ENCODE measurements around the gene AKNA.

The AKNA gene

GRCh38 chr9:114433720-114434255 lies 46.0 kb upstream of the AKNA start:
- H3K4me2 ChIP-seq (ENCODE audit: low read depth, low read length) = no peak overlapping the region
- H3K9me3 ChIP-seq (replicated peaks; ENCODE audit: insufficient read depth, low read length) = no peaks in the 10 kb centered on the region
- no peak overlapping the region for H3K9ac ChIP-seq (ENCODE audit: low read length)
- no peak for TF ChIP-seq CTCF (IDR thresholded peaks at IDR 0.05; ENCODE audit: low read length)
- TF ChIP-seq EZH2phosphoT487 (IDR thresholded peaks at IDR 0.05; ENCODE audit: low read length) = no peak
- TF ChIP-seq EZH2 (optimal IDR thresholded peaks at IDR 0.05; ENCODE audit: low read depth, low read length) = no peak
- H3F3A ChIP-seq (ENCODE audit: insufficient read depth, low read length) = no peaks in the 10 kb centered on the region
- H3K27me3 ChIP-seq (replicated peaks; ENCODE audit: insufficient read depth, low read length) = no peaks in the 10 kb centered on the region
- H2AFZ ChIP-seq (ENCODE audit: low read length) = no peak overlapping the region
- no peak overlapping the region for H3K4me3 ChIP-seq (ENCODE audit: low read length)
- peaks cover 55% of the 10 kb centered on the region for H3K79me2 ChIP-seq (ENCODE audit: low read length)
- H3K4me1 ChIP-seq (ENCODE audit: low read length) = no peaks in the 10 kb centered on the region
- H4K20me1 ChIP-seq (ENCODE audit: insufficient read depth, low read length) = no peaks in the 10 kb centered on the region
- DNase-seq = no peak
- H3K9me2 ChIP-seq (replicated peaks; ENCODE audit: insufficient read depth, low read length) = no peaks in the 10 kb centered on the region
- H3K36me3 ChIP-seq (replicated peaks; ENCODE audit: insufficient read depth, low read length) = no peaks in the 10 kb centered on the region
- H3K27ac ChIP-seq (ENCODE audit: low read length) = peak overlapping the region; percentile 12; the same call in 1 of the 2 replicates

DNA sequence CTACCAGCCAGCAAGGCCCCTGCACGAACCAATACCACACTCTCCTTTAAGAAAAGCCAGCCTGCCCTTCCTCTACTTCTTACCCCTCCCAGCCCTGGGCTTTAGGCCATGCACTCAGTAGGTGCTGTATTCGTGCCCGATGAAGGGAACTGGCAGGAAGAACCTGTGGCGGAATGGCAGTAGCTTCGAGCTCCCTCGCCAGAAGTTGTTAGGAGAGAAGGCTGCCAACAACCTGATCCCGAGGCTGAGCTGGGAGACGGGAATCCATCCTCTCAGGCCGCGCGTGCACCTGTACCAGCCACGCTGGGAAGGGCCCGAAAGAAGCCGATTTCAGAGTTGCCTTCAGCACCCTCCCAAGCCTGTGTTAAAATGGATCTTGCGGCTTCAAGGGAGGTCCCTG lies 45.3 kb upstream of the AKNA start:
- Histone ChIP-seq H3K4me3 (ENCODE audit: low read length) (no peak overlapping the region), H3F3A (ENCODE audit: insufficient read depth, low read length) (no peaks in the 10 kb centered on the region), H3K79me2 (ENCODE audit: low read length) (peaks cover 55% of the 10 kb centered on the region), H3K9me2 (replicated peaks; ENCODE audit: insufficient read depth, low read length) (no peaks in the 10 kb centered on the region), H3K4me2 (ENCODE audit: low read depth, low read length) (no peak overlapping the region), H2AFZ (ENCODE audit: low read length) (no peak overlapping the region), H3K9me3 (replicated peaks; ENCODE audit: insufficient read depth, low read length) (no peaks in the 10 kb centered on the region), H3K27ac (ENCODE audit: low read length) (no peak overlapping the region), H3K9ac (ENCODE audit: low read length) (no peak overlapping the region), H3K36me3 (replicated peaks; ENCODE audit: insufficient read depth, low read length) (no peaks in the 10 kb centered on the region), H3K4me1 (ENCODE audit: low read length) (no peaks in the 10 kb centered on the region), H3K27me3 (replicated peaks; ENCODE audit: insufficient read depth, low read length) (no peaks in the 10 kb centered on the region), H4K20me1 (ENCODE audit: insufficient read depth, low read length) (no peaks in the 10 kb centered on the region)
- DNase-seq = no peak
- no peak for TF ChIP-seq EZH2phosphoT487 (IDR thresholded peaks at IDR 0.05; ENCODE audit: low read length)
- TF ChIP-seq EZH2 (optimal IDR thresholded peaks at IDR 0.05; ENCODE audit: low read depth, low read length) = no peak
- no peak for TF ChIP-seq CTCF (IDR thresholded peaks at IDR 0.05; ENCODE audit: low read length)

- no peaks in the 10 kb centered on the region for H4K20me1 ChIP-seq (ENCODE audit: insufficient read depth, low read length)
- H3K4me1 ChIP-seq (ENCODE audit: low read length) = no peaks in the 10 kb centered on the region
- H3K36me3 ChIP-seq (replicated peaks; ENCODE audit: insufficient read depth, low read length) = no peaks in the 10 kb centered on the region
- no peak overlapping the region for H3K4me2 ChIP-seq (ENCODE audit: low read depth, low read length)
- TF ChIP-seq CTCF (IDR thresholded peaks at IDR 0.05; ENCODE audit: low read length) (no peak), EZH2 (optimal IDR thresholded peaks at IDR 0.05; ENCODE audit: low read depth, low read length) (no peak), EZH2phosphoT487 (IDR thresholded peaks at IDR 0.05; ENCODE audit: low read length) (no peak)
- no peaks in the 10 kb centered on the region for H3F3A ChIP-seq (ENCODE audit: insufficient read depth, low read length)
- H3K27ac ChIP-seq (ENCODE audit: low read length) = no peak overlapping the region
- no peak overlapping the region for H3K9ac ChIP-seq (ENCODE audit: low read length)
- H3K4me3 ChIP-seq (ENCODE audit: low read length) = no peak overlapping the region
- H2AFZ ChIP-seq (ENCODE audit: low read length) = no peak overlapping the region
- H3K9me2 ChIP-seq (replicated peaks; ENCODE audit: insufficient read depth, low read length) = no peaks in the 10 kb centered on the region
- no peak for DNase-seq
- peaks cover 55% of the 10 kb centered on the region for H3K79me2 ChIP-seq (ENCODE audit: low read length)
- H3K9me3 ChIP-seq (replicated peaks; ENCODE audit: insufficient read depth, low read length) = no peaks in the 10 kb centered on the region
- no peaks in the 10 kb centered on the region for H3K27me3 ChIP-seq (replicated peaks; ENCODE audit: insufficient read depth, low read length)
Measured at GRCh38 chr9:114432323-114433067, 44.7 kb upstream of the AKNA start.
